Measurements from ENCODE around the gene PRKAR1B. TPM values are rescaled to one million over a fixed set of nuclear protein-coding genes. Genes with fewer than 3 reads are reported as not detected.
A peak's percentile ranks its signal among the peaks of the same experiment; 100 is the strongest.

PRKAR1B gene
- total RNA-seq, 2 donors from 2014 or later, result 33.5 to 43.2 TPM

- no peak overlapping the region for H3K27ac Mint-ChIP-seq
- Histone ChIP-seq H3K36me3 (ENCODE audit: control insufficient read depth, insufficient read depth, low read length) (peaks cover 15% of the 10 kb centered on the region), H3K4me1 (ENCODE audit: control insufficient read depth, insufficient read depth, low read length) (no peaks in the 10 kb centered on the region), H3K9me3 (ENCODE audit: control insufficient read depth, low read length) (peaks cover 11% of the 10 kb centered on the region), H3K4me3 (ENCODE audit: low read length) (no peak overlapping the region), H3K9ac (ENCODE audit: extremely low read depth, low read length, poor library complexity, severe bottlenecking) (no peak overlapping the region), H3K27ac (ENCODE audit: low read depth, low read length) (no peak overlapping the region), H3K27me3 (ENCODE audit: control insufficient read depth, insufficient read depth, low read length, poor library complexity, severe bottlenecking) (no peaks in the 10 kb centered on the region)
- H3K36me3 Mint-ChIP-seq (ENCODE audit: low read depth), result peaks cover 36% of the 10 kb centered on the region
- H3K9me3 Mint-ChIP-seq, result no peaks in the 10 kb centered on the region
- H3K4me1 Mint-ChIP-seq, result no peaks in the 10 kb centered on the region
- no peak overlapping the region for H3K4me3 Mint-ChIP-seq
- no peak for TF ChIP-seq CTCF (conservative IDR thresholded peaks at IDR 0.05)
- 94 to 98% methylated on average over 38 to 46 of the region's 46 CpGs for WGBS, 2 experiments (ENCODE audit: insufficient coverage in 1 of 2, insufficient read length in 1 of 2)
- H3K27me3 Mint-ChIP-seq (ENCODE audit: insufficient read depth), result no peaks in the 10 kb centered on the region
- DNase-seq, result no peak
These were observed 13.2 kb upstream of the PRKAR1B start for GRCh38 chr7:739983-740942.

- H3K9me3 Mint-ChIP-seq, result no peaks in the 10 kb centered on the region
- WGBS, 2 experiments (ENCODE audit: insufficient coverage in 1 of 2, insufficient read length in 1 of 2), result 94 to 96% methylated on average over 25 to 31 of the region's 31 CpGs
- H3K4me3 Mint-ChIP-seq, result no peak overlapping the region
- H3K27me3 ChIP-seq (ENCODE audit: control insufficient read depth, insufficient read depth, low read length, poor library complexity, severe bottlenecking), result no peaks in the 10 kb centered on the region
- H3K9me3 ChIP-seq (ENCODE audit: control insufficient read depth, low read length), result peaks cover 19% of the 10 kb centered on the region
- no peak for DNase-seq
- H3K36me3 ChIP-seq (ENCODE audit: control insufficient read depth, insufficient read depth, low read length), result peaks cover 17% of the 10 kb centered on the region
- H3K9ac ChIP-seq (ENCODE audit: extremely low read depth, low read length, poor library complexity, severe bottlenecking), result no peak overlapping the region
- no peaks in the 10 kb centered on the region for H3K4me1 Mint-ChIP-seq
- no peak for TF ChIP-seq CTCF (conservative IDR thresholded peaks at IDR 0.05)
- H3K27ac ChIP-seq (ENCODE audit: low read depth, low read length), result no peak overlapping the region
- no peaks in the 10 kb centered on the region for H3K4me1 ChIP-seq (ENCODE audit: control insufficient read depth, insufficient read depth, low read length)
- no peak overlapping the region for H3K4me3 ChIP-seq (ENCODE audit: low read length)
- H3K27ac Mint-ChIP-seq, result peak overlapping the region; percentile 65
- no peaks in the 10 kb centered on the region for H3K27me3 Mint-ChIP-seq (ENCODE audit: insufficient read depth)
- peaks cover 30% of the 10 kb centered on the region for H3K36me3 Mint-ChIP-seq (ENCODE audit: low read depth)
These were observed 12.4 kb upstream of the PRKAR1B start for GRCh38 chr7:739455-739982.

- 93 to 97% methylated on average over 18 to 24 of the region's 24 CpGs for WGBS, 2 experiments (ENCODE audit: insufficient coverage in 1 of 2, insufficient read length in 1 of 2)
- no peak overlapping the region for H3K4me3 ChIP-seq (ENCODE audit: low read length)
- Mint-ChIP-seq H3K36me3 (ENCODE audit: low read depth) (peaks cover 24% of the 10 kb centered on the region), H3K9me3 (no peaks in the 10 kb centered on the region), H3K4me3 (no peak overlapping the region), H3K27ac (no peak overlapping the region), H3K4me1 (no peaks in the 10 kb centered on the region), H3K27me3 (ENCODE audit: insufficient read depth) (no peaks in the 10 kb centered on the region)
- DNase-seq, result no peak
- no peak for TF ChIP-seq CTCF (conservative IDR thresholded peaks at IDR 0.05)
- H3K36me3 ChIP-seq (ENCODE audit: control insufficient read depth, insufficient read depth, low read length), result peaks cover 23% of the 10 kb centered on the region
- no peak overlapping the region for H3K27ac ChIP-seq (ENCODE audit: low read depth, low read length)
- no peak overlapping the region for H3K9ac ChIP-seq (ENCODE audit: extremely low read depth, low read length, poor library complexity, severe bottlenecking)
- peaks cover 25% of the 10 kb centered on the region for H3K9me3 ChIP-seq (ENCODE audit: control insufficient read depth, low read length)
- H3K27me3 ChIP-seq (ENCODE audit: control insufficient read depth, insufficient read depth, low read length, poor library complexity, severe bottlenecking), result no peaks in the 10 kb centered on the region
- no peaks in the 10 kb centered on the region for H3K4me1 ChIP-seq (ENCODE audit: control insufficient read depth, insufficient read depth, low read length)
These were observed 11.8 kb upstream of the PRKAR1B start for GRCh38 chr7:738723-739454.

All from endodermal cell (in vitro differentiated cells).